T-helper 22 cell (primary cell): ENCODE data around the gene TBC1D22B.

ENCODE experiments used
- DNase-seq: peaks from one replicate; pipeline ENCODE4 v3.0.0-alpha.2; 2020; ENCODE audit warnings: low read depth

The TBC1D22B gene

DNA sequence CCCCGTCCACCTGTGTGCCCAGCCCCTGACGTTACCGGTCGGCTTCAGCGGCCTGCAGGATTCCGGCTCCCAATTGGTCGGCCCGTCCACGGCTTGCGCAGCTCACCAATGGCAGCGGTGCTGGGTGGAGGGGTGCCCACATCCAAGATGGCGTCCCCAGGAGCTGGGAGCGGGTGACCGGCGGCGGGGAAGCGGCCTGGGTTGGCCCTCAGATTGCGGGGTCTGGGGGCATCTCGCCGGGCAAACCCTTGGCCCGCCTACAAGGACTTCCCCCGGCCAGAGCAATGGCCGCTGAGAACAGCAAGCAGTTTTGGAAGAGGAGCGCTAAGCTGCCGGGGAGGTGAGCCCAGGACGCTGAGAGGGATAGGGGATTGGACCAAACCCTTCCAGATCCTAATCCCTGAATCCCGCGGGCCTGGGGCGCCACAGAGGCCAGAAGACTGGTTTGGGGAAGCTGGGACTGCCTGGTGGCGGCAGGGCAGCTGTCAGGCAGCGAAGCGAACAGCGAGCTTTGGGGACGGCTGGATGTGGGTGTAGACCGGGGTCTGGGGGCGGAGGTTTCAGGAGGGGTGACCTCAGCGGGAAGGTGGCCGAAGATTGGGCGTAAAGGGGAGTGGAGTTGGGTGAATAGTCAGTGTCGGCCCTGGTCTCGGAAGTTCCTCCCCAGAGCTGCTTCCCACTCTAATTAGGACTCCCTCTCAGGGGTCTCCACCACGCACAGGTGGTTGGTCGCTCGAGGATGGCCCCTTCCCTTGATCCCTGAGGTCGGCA, at the start of gene TBC1D22B, which contains the start of gene TMEM217:
Gene TBC1D22B, plus strand, starts transcription at position 139 of the 771 bp plus-strand sequence. Its CDS starts 146 bp downstream, at position 285.
Gene TMEM217, minus strand, starts transcription at position 511 of the 771 bp plus-strand sequence. CDS start 39,114 bp downstream, outside the sequence.
- peak; percentile 91 for DNase-seq

DNA sequence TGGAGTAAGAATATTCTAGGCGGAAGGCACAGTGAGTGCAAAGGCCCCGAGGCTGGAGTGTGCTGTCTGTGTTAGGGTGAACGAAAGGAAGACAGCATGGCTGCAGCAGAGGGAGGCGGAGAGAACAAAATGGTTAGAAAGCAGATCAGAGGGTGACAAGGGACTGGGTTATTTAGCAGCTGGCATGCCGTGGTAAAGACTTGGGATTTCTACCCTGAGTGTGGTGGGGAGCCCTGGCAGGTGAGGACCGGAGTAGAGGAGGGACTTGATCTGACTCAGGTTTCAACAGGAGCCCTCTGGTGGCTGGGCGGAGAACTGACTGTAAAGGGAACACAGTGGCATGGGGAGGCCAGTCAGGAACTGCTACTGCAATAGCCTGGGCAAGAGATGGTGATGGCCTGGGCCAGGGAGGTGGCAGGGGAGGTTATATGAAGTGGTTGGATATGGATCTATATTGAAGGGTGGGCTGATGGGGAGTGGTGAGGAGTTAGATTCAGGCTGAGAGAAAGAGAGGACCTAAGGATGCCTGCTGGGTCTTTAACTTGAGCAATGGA, 49.6 kb upstream of the TBC1D22B start:
- peak; percentile 70 for DNase-seq

GRCh38 chr6:37208793-37209192, 48.8 kb upstream of the TBC1D22B start:
- no peak for DNase-seq

GRCh38 chr6:37209461-37210205, 47.9 kb upstream of the TBC1D22B start:
- peak; percentile 41 for DNase-seq

DNA sequence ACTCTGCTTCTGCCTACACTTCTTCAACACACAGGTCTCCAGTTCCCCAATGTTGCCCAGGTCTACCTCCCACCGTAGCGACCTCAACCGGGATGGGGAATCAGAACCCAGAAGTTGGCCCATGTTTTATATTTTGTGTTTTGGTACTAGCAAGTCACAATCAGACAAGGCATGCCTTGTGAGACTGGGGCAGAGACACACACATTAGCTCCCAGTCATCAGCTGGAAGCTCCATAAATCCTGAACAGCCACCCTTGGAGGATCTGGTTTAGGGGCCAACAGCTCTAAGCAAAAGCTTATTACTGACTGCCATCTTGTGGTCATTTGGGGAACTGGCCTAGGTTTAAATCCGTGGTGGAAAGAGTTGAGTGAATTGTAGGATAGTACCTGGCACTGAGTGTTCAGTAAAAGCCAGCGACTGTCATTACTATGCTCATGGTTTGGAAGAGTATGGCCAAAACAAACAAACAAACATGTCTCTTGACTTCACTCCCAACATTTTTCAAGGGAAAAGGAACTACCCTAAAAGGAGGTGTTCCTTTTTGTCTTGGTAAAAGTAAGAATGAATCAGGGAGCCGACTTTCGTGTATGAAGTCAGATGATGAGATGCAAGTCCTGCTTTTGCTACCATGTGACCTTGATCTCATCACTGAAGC, 47.1 kb upstream of the TBC1D22B start:
- peak; percentile 39 for DNase-seq

DNA sequence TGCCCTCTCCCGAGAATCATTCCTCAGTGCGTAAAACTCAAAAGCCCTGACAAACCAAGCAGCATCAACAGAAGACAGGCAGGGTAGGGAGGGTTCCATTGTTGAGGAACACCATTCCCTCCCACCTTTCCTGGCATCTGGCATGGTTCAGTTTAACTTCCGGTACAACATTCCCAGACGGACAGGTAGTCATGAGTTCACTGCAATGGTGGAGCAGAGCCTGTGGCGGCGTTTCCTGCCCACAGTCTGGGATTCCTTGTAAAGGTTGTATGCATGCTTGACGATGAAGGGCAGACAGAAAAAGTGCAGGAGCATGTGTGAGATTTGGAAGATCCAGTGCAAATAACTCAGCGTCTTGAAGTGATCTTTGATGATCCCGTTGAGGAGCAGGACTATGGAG, 45.3 kb upstream of the TBC1D22B start:
- no peak for DNase-seq

GRCh38 chr6:37218061-37218460, 39.5 kb upstream of the TBC1D22B start:
- DNase-seq = no peak

- no peak for DNase-seq
Measured at GRCh38 chr6:37218511-37218910, 39.1 kb upstream of the TBC1D22B start.

- no peak for DNase-seq
Measured at GRCh38 chr6:37221585-37222124, 35.9 kb upstream of the TBC1D22B start.

DNA sequence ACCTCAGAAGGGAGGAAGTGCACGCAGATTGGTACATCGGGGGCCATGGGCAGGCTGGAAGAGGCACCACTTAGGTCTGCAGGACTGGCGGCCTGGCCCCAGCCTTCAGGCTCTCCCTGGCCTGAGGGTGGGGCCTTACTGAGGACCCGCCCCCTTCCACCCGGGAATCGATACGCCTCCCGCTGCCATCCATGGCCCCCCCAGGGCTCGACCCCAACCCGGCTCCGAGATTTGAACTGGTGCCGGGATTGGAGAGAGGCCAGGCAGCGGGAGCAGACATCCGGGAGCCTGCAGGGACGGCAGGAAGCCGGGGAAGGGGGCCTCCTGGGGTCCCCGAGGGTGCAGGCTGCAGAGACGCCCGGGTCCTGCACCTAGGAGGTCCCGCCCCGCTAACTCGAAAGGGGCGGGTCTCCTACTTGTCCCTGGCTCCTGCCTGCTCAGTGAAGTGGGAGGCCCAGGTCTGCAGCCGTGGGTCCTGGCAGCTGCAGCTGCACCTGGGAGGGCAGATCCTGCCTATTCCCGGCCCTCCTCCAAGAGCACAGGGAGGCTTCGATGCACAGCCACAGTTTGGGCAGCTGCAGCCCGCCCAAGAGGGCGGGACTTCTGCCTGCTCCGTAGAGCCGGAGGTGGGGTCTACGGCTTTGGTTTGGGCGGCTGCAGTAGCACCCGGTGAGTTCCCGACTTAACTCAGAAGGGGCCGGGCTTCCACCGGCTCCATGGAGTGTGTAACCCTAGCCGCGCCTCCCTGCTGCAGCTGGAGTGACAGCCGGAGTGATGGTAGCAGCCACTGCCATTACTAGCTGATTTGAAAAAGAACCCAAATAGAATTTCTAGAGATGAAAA, 35.2 kb upstream of the TBC1D22B start:
- DNase-seq = peak; percentile 55

DNA sequence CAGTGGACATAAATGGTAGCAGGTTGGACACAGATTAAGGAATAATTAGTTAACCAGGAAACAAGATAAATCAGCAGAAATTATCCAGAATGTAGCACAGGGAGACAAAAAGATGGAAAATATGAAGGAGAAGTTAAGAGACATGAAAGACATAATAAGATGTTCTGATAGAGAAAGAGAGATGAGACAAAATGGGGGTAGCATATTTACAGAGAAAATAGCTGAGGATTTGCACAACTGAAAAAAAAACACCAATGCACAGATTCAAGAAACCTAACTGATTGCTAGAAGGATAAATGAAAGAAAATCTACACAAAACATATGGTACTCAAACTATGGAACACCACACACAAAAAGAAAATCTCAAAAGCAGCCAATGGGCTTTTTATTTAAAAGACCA, 34.6 kb upstream of the TBC1D22B start:
- DNase-seq = no peak

- DNase-seq = no peak
Measured at GRCh38 chr6:37225350-37226169, 32.0 kb upstream of the TBC1D22B start.

- no peak for DNase-seq
Measured at GRCh38 chr6:37230104-37230503, 27.5 kb upstream of the TBC1D22B start.

DNA sequence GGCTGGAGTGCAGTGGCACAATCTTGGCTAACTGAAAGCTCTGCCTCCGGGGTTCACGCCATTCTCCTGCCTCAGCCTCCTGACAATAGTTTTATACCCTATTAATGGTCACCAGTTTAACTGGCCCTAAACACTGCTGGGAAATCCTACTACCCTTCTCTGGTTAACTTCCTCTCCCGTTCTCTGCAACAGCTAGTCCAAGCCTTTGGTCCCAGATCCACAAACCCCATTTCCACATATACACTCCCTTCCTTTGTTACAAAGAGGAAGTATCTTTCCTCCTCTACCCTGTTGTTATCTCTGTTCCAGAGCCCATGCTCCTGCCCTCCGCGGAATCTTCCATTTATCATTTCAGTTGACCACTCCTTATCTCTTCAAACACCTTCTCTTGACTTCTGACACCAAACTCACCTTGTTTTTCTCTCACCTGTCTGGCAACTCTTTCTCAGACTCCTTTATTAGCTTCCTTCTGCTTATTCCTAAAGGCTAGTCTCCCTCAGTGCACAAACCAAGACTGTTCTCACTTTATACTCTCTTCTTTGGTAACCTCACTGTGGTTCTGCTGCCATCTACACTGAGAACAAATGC, 25.0 kb upstream of the TBC1D22B start:
- no peak for DNase-seq

GRCh38 chr6:37233541-37233940, 24.0 kb upstream of the TBC1D22B start:
- DNase-seq = no peak

DNA sequence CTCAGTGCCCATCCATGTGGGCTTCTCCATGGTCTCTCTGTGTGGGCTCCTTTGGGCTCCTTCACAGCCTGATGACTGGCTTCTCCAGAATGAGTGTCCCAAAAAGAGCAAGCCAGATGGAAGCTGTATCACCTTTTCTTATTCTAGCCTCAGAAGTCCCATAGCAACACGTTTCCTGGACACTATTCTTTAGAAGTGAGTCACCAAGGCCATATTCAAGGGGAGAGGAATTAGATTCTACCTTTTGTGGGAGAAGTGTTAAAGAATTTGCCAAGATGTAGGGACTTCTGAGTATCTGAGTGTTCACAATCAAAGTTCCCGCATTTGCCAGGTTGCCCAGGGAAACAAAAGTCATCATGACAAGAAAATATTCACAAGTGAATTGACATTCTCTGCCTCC, 20.7 kb upstream of the TBC1D22B start:
- no peak for DNase-seq

- no peak for DNase-seq
Measured at GRCh38 chr6:37237789-37238188, 19.8 kb upstream of the TBC1D22B start.

DNA sequence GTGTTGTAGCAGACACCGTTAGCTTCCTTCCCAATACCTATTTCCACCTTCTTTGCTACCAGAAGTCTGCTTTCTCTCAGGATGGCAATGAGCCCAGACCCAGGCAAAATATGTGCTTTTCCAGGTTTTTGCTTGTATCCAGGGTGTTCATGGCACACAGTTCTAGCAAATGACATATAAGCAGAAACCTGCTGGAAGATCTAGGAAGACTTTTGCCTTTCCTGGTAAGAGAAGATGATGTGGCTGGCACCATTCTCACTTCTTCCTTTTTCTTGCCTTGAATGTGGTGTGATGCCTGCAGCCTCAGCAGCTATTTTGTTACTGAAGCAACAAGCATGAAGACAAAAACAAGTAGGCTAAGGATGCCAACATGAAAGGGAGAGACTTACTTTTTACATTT, 19.2 kb upstream of the TBC1D22B start:
- DNase-seq = no peak

DNA sequence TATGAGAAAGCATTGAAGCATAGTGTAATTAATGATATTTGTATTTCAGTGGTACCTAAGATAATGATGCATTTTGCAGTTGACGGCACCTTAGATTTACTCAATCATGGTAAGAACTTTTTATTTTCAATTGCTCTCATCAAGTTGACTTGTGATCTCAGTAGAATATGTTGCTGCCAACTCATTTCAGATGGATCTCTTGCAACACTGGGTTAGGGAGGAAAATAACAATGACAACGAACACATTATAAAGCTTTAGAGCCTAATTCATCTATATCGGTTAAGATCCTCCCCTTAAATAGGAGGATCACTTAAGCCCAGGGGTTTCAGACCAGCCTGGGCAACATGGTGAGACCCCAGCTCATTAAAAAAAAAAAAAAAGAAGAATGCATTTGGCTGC, 18.0 kb upstream of the TBC1D22B start:
- no peak for DNase-seq
